Liver (tissue), 9 donors: Measurements from ENCODE around the gene SCOC. TPM values are rescaled to one million over a fixed set of nuclear protein-coding genes. Genes with fewer than 3 reads are reported as not detected.

Experiments used
- DNase-seq: peaks from one replicate; pipeline ENCODE4 v3.0.0-alpha.2; 2017; ENCODE audit warnings: low spot score
- H3K27ac ChIP-seq, 2 donors: one replicate each; pipeline ENCODE4 v1.7.0; 2013; ENCODE audit warnings: inconsistent platforms in 2 of 2, low read length in 2 of 2, control low read depth in 1 of 2, low read depth in 1 of 2, mild to moderate bottlenecking in 1 of 2
- H3K27me3 ChIP-seq, 4 donors: one replicate each; pipeline versions ENCODE4 v1.6.1 to v1.7.0; 2013; ENCODE audit warnings: low read length in 3 of 4, inconsistent platforms in 1 of 4, mild to moderate bottlenecking in 1 of 4, moderate library complexity in 1 of 4; ENCODE audit not compliant: control insufficient read depth in 4 of 4, insufficient read depth in 4 of 4
- H3K36me3 ChIP-seq, 4 donors: one replicate each; pipeline versions ENCODE4 v1.6.1 to v1.7.0; 2013; ENCODE audit warnings: low read length in 3 of 4, mild to moderate bottlenecking in 3 of 4, low read depth in 1 of 4, moderate library complexity in 1 of 4; ENCODE audit not compliant: control insufficient read depth in 4 of 4, insufficient read depth in 3 of 4
- H3K4me1 ChIP-seq, 4 donors: one replicate each; pipeline versions ENCODE4 v1.6.1 to v1.7.0; 2013; ENCODE audit warnings: low read length in 3 of 4, mild to moderate bottlenecking in 3 of 4, moderate library complexity in 1 of 4; ENCODE audit not compliant: control insufficient read depth in 4 of 4, insufficient read depth in 4 of 4
- H3K4me3 ChIP-seq, 3 donors: one replicate each; pipeline versions ENCODE4 v1.6.1 to v1.7.0; 2013; ENCODE audit warnings: low read length in 3 of 3, control low read depth in 1 of 3, low read depth in 1 of 3, mild to moderate bottlenecking in 1 of 3
- H3K9ac ChIP-seq, 2 donors: one replicate each; pipeline ENCODE4 v1.7.0; 2013; ENCODE audit warnings: low read length in 2 of 2, mild to moderate bottlenecking in 2 of 2, moderate library complexity in 2 of 2, control low read depth in 1 of 2, low read depth in 1 of 2
- H3K9me3 ChIP-seq, 4 donors: one replicate each; pipeline versions ENCODE4 v1.6.1 to v1.7.0; 2013; ENCODE audit warnings: low read length in 3 of 4; ENCODE audit not compliant: control insufficient read depth in 4 of 4
- ATF3 ChIP-seq: IDR thresholded peaks from 2 replicates; pipeline ENCODE4 v1.6.1; 2016; ENCODE audit warnings: antibody characterized with exemption
- EGR1 ChIP-seq, 2 donors: IDR thresholded peaks; 2 replicates each; pipeline ENCODE4 v1.6.1; 2016 to 2018; ENCODE audit warnings: antibody characterized with exemption in 2 of 2, low read depth in 2 of 2
- FOXA1 ChIP-seq: IDR thresholded peaks from 2 replicates; pipeline ENCODE4 v1.6.1; 2016; ENCODE audit warnings: antibody characterized with exemption
- FOXA2 ChIP-seq: IDR thresholded peaks from 2 replicates; pipeline ENCODE4 v1.6.1; 2016; ENCODE audit warnings: antibody characterized with exemption
- HNF4G ChIP-seq: IDR thresholded peaks from 2 replicates; pipeline ENCODE4 v1.6.1; 2016; ENCODE audit warnings: antibody characterized with exemption
- JUND ChIP-seq, 2 donors: IDR thresholded peaks; 2 replicates each; pipeline ENCODE4 v1.6.1; 2016; ENCODE audit warnings: antibody characterized with exemption in 2 of 2
- RAD21 ChIP-seq, 2 donors: IDR thresholded peaks; 2 replicates each; pipeline ENCODE4 v1.6.1; 2016; ENCODE audit warnings: antibody characterized with exemption in 2 of 2, mild to moderate bottlenecking in 2 of 2
- REST ChIP-seq: IDR thresholded peaks from 2 replicates; pipeline ENCODE4 v1.6.1; 2016; ENCODE audit warnings: antibody characterized with exemption, mild to moderate bottlenecking
- RXRA ChIP-seq, 2 donors: IDR thresholded peaks; 2 replicates each; pipeline ENCODE4 v1.6.1; 2017 to 2018; ENCODE audit warnings: antibody characterized with exemption in 2 of 2, mild to moderate bottlenecking in 1 of 2
- SP1 ChIP-seq: IDR thresholded peaks from 2 replicates; pipeline ENCODE4 v1.6.1; 2018; ENCODE audit warnings: antibody characterized with exemption, mild to moderate bottlenecking
- TAF1 ChIP-seq: conservative IDR thresholded peaks from 2 replicates; pipeline ENCODE4 v1.6.1; 2016; ENCODE audit warnings: antibody characterized with exemption, mild to moderate bottlenecking
- ZBTB33 ChIP-seq: IDR thresholded peaks from 2 replicates; pipeline ENCODE4 v1.6.1; 2016; ENCODE audit warnings: antibody characterized with exemption
- WGBS: extraction: QIAGEN DNeasy Blood & Tissue Kit; methylation state at CpG from one replicate; pipeline ENCODE4 v1.1.7; 2013; 5-methylcytosine and 5-hydroxymethylcytosine counted together
- polyA plus RNA-seq, 2 donors: library from polyadenylated mRNA; stranded (reverse) in 1 of 2; unstranded in 1 of 2; fragments of 200-250 nt in 1 of 2; fragments of >200 nt in 1 of 2; fragmentation: Nextera tagmentation in 1 of 2; extraction: Ambion mirVana in 1 of 2; gene quantifications; one replicate each; pipeline versions ENCODE4 v1.2.1 to v1.2.3, GENCODE V29; 2013 to 2015
- total RNA-seq, 2 donors: library from RNA; depleted of rRNA; stranded (reverse); fragments of >200 nt; gene quantifications; one replicate each; pipeline ENCODE4 v1.2.3, GENCODE V29; 2014
- TF ChIP-seq, protein P1 (sequence below): fragments of 150-350 bp; IDR thresholded peaks from 2 replicates; pipeline ENCODE4 v1.5.1; 2017; ENCODE audit warnings: improper control_type of control experiment, low read depth, low read length; ENCODE audit not compliant: missing input control
- TF ChIP-seq, protein P2 (sequence below): IDR thresholded peaks from 2 replicates; pipeline ENCODE4 v1.6.1; 2016; ENCODE audit warnings: antibody characterized with exemption
- donor health status: healthy.
- donor health status: healthy.
- donor health status: healthy.
- donor health status: healthy.
- donor health status: healthy.

Gene SCOC
- total and polyA plus RNA-seq, 4 donors: 22.4 to 35.0 (median 27.2) TPM

DNA sequence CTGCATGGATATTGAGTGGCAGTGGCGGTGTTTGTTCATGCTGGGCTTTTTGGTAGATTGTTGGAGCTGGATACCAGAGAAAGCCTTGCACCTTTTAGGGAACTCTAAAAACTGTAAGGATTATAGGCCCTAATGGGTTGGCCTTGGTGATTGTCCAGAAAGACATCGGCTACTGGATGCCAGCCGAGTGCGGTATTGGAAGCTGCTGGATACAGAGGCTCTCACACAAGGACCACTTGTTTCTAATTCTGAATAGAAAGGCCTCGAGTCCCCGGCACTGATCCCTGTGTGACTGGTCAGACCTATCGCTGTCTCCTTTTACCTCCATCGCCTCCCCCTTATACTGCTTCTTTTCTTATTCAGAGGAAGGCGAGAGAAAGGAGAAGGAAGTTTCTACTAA is 27.3 kb upstream of the SCOC start:
- no peak for DNase-seq
- Histone ChIP-seq H3K36me3 (no peaks in the 10 kb centered on the region), H3K9ac (no peak overlapping the region), H3K9me3 (no peaks in the 10 kb centered on the region), H3K27ac (no peak overlapping the region), H3K4me3 (no peak overlapping the region), H3K27me3 (no peaks in the 10 kb centered on the region), H3K4me1 (peaks cover 0 to 5% (median 3%) of the 10 kb centered on the region in 4 donors)
- WGBS: 95% methylated on average over 9 of the region's 9 CpGs
- TF ChIP-seq, protein P1, sequence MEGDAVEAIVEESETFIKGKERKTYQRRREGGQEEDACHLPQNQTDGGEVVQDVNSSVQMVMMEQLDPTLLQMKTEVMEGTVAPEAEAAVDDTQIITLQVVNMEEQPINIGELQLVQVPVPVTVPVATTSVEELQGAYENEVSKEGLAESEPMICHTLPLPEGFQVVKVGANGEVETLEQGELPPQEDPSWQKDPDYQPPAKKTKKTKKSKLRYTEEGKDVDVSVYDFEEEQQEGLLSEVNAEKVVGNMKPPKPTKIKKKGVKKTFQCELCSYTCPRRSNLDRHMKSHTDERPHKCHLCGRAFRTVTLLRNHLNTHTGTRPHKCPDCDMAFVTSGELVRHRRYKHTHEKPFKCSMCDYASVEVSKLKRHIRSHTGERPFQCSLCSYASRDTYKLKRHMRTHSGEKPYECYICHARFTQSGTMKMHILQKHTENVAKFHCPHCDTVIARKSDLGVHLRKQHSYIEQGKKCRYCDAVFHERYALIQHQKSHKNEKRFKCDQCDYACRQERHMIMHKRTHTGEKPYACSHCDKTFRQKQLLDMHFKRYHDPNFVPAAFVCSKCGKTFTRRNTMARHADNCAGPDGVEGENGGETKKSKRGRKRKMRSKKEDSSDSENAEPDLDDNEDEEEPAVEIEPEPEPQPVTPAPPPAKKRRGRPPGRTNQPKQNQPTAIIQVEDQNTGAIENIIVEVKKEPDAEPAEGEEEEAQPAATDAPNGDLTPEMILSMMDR: no peak
- TF ChIP-seq EGR1 (IDR thresholded peaks at IDR 0.05; ENCODE audit: low read depth in 2 of 2): no peak
- no peak for TF ChIP-seq JUND (IDR thresholded peaks at IDR 0.05)
- no peak for TF ChIP-seq ZBTB33
- TF ChIP-seq, protein P2, sequence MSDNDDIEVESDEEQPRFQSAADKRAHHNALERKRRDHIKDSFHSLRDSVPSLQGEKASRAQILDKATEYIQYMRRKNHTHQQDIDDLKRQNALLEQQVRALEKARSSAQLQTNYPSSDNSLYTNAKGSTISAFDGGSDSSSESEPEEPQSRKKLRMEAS: no peak

DNA sequence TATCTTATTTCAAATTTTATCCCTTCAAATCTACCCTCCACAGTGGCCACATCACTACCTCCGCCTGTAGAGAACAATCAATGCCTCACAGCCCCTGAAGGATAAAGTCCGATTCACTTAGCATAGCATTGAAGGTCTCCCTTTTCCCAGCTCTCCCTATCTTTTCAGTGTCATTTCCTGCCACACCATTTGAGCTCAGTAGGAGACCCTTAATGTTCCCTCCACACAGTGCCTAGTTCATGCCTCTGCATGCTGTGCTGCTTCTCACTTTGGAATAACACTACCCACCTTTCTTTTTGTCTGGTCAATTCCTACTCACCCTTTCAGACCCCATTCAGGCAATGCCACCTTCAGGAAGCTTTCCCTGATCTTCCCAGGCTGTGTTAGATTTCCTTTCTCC is 23.6 kb upstream of the SCOC start:
- H3K9ac ChIP-seq: no peak overlapping the region
- H3K9me3 ChIP-seq: no peaks in the 10 kb centered on the region
- H3K36me3 ChIP-seq: no peaks in the 10 kb centered on the region
- WGBS: 87% methylated on average over 2 of the region's 2 CpGs
- DNase-seq: no peak
- no peak overlapping the region for H3K27ac ChIP-seq
- H3K27me3 ChIP-seq: no peaks in the 10 kb centered on the region
- TF ChIP-seq RXRA (IDR thresholded peaks at IDR 0.05) (no peak), FOXA1 (no peak), ATF3 (no peak), REST (no peak), TAF1 (no peak), EGR1 (IDR thresholded peaks at IDR 0.05; ENCODE audit: low read depth in 2 of 2) (no peak), HNF4G (no peak), SP1 (no peak), RAD21 (IDR thresholded peaks at IDR 0.05) (no peak), FOXA2 (no peak)
- no peak overlapping the region for H3K4me3 ChIP-seq
- H3K4me1 ChIP-seq: no peaks in the 10 kb centered on the region
